Embryonic facial prominence (tissue), 1 donor: Measurements from ENCODE around the gene LRRC3.
A peak's percentile ranks its signal among the peaks of the same experiment; 100 is the strongest.
"Not testable (repeated sequence)": the region's sequence is repeated elsewhere in the genome, so short reads cannot be mapped to it uniquely, and the experiment has no call there.

ENCODE experiments used
- DNase-seq: peaks from one replicate; pipeline ENCODE4 v3.0.0-alpha.2; 2016; ENCODE audit errors: extremely low spot score

The LRRC3 gene, protein sequence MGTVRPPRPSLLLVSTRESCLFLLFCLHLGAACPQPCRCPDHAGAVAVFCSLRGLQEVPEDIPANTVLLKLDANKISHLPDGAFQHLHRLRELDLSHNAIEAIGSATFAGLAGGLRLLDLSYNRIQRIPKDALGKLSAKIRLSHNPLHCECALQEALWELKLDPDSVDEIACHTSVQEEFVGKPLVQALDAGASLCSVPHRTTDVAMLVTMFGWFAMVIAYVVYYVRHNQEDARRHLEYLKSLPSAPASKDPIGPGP

DNA sequence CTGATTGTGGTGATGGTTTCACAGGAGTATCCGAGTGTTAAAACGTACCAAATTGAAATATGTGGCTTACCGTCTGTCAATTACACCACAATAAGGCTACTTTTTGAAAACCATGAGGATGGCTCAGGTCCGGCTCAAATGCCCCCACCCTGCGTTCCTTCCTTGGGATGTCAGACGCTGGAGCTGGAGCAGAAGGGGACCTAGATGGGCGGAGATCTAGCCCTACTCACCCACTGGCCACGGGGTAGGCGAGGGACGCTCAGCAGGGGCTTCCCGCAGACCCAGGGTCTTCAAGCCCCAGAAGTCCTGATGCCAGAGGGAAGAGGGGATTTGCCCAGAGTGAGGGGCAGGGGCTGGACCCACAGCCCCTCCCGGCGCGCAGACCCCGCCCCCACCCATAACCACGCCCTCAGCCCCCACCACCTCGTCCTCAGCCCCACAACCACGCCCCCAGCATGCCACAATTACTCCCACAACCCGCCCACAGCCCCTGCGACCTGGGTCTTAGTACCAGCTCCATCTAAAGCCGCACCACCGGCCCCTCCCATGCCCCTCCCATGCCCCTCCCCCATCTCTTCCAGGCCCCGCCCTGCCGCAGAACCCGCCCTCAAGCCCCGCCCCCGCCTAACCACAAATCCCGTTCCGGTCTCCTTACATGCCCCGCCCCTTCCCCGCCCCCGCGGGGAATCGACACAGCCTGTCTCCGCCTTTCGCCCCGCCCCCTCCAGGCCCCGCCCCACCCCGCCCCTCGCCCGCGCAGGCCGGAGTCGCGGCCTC lies at the start of gene LRRC3:
LRRC3 (plus strand) TSS at position 764 of the 777 bp plus-strand sequence. CDS start 1,135 bp downstream, outside the sequence.
- peak; percentile 48 for DNase-seq

DNA sequence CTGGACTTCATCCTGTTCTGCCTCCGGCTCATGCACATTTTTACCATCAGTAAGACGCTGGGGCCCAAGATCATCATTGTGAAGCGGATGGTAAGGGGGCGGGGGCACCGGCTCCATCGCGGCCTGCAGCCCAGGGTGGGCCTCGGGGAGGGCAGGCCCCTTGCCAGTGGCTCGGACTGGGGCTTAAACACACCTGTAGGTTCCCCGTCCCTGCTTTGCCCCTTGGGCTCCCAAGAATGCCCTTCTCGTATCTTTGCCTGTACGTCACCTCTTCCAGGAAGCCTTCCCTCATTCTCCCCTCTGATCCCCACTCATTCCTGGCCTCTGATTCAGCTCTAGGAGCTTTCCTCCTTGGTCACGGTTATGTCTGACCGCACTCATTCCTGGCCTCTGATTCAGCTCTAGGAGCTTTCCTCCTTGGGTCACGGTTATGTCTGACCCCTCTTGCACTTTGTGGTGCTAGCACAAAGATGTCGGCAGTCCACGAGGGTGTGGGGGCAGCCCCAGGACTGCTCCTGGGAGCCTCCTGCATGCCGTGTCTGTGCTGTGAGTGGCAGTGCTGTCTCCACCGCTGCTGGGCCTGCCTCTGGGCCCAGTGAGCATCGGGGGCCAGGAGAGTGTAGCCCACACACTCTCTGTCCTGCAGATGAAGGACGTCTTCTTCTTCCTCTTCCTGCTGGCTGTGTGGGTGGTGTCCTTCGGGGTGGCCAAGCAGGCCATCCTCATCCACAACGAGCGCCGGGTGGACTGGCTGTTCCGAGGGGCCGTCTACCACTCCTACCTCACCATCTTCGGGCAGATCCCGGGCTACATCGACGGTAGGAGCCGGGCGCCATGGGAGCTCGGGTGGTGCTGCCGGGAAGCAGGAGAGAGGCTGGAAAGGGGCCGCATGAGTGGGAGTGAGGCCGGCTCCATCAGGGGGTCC lies 49.1 kb upstream of the LRRC3 start:
- no peak for DNase-seq

DNA sequence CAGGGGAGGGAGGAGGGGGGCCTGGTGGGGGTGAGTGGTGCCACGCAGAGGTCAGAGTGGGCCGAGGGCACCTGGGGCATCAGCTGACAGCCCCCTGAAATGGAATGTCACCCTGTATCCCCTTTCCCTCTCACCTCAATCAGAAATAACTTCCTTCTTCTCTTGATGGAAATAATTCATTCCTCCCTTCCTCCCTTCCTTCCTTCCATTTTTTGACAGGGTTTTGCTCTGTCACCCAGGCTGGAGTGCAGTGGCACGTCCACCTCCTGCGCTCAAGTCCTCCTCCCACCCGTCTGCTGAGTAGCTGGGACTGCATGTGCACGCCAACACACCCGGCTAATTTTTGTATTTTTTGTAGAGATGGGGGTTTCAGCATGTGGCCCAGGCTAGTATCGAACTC lies 48.4 kb upstream of the LRRC3 start:
- no peak for DNase-seq

DNA sequence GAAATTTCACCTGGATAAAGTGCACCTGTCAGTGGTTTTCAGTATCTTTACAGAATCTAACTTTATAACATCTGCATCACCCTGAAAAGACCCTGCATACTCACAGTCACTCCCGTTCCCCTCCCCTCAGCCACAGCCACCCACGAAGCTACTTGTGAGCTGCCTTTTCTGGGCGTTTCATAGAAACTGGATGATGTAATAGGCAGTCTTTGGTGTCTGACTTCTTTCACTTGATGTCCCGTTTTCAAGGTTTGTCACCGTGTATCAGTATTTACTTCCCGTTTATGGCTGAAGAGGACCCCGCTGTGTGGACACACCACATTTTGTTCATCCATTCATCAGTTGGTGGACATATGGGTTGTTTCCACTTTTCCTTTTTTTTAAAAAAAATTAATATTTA lies 47.8 kb upstream of the LRRC3 start:
- DNase-seq: no peak

DNA sequence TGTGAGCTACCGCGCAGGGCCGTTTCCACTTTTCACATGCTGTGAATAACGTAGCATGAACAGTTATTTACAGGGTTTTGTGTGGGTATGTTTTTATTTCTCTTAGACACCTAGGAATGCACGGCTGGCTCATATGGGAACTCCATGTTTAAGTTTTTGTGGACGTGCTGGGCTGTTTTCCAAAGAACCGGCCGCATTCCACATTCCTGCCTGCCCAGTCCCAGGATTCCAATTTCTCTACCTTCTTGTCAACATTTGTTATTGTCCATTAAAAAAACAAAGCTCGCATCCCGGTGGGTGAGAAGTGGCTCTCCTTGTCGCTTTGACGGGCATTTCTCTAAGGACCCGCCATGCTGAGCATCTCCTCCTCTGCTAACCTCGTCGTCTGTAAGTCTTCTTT lies 47.1 kb upstream of the LRRC3 start:
- DNase-seq: no peak

DNA sequence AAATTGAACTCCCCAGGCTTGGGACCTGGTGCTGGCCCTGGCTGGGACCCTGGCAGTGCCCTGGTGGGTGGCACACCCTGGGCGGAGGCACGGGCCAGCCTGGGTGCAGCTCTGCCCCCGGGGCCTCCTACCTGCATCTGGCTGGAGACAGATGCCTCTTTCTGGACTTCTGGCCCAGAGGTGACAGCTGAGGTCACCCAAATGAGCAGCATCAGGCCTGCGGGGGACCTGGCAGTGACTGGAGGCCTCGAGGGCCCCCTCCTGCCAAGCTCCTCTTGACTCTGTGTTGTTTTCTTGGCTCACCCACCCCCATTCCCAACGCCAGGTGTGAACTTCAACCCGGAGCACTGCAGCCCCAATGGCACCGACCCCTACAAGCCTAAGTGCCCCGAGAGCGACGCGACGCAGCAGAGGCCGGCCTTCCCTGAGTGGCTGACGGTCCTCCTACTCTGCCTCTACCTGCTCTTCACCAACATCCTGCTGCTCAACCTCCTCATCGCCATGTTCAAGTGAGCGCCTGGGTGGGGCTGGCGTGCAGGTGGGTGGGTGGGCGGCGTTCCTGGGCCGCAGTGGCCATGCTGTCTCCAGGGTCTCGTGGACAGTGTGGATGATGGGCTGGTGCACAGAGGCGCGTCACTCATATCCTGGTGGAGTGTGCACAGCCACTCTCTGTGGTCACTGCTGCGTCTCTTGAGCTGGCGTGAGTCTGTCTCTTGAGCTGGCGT lies 41.6 kb upstream of the LRRC3 start:
- no peak for DNase-seq

DNA sequence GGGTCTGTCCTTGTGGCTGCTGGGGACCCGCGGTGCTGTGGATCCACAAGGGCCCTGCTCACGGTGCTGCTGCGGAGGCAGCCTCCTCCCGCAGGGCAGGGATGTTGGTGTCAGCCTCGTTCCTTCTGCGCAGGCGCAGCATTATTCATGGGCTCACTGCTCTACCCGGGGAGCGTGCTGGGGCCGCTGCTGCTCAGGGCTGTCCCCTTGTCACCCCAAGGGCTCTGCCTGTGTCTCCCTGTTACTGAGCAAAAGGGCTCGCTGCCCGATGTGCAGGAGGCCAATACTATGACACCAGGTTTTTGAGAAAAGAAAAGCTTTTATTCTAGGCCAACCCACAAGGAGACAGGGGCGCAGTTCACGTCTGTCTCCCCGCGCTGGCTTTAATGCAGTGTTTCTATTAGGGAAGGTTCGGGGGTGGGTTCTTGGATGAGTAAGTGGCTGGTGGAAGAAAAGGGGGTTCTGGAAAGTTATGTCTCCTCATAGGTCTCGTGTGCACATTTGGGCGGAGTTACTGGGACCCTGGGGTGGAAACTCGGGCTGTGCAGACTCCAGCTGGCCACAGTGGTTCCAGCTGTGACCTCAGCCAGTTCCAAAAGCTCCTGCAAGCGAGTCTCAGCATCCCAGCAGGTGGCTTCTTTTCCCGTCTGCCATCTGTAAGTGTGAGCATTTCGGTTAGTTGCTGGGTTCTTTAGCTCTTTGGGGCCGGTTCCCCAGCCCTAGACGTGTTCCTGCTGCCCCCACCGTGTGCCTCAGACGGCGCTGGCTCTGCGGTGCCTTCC lies 40.8 kb upstream of the LRRC3 start:
- DNase-seq: no peak

DNA sequence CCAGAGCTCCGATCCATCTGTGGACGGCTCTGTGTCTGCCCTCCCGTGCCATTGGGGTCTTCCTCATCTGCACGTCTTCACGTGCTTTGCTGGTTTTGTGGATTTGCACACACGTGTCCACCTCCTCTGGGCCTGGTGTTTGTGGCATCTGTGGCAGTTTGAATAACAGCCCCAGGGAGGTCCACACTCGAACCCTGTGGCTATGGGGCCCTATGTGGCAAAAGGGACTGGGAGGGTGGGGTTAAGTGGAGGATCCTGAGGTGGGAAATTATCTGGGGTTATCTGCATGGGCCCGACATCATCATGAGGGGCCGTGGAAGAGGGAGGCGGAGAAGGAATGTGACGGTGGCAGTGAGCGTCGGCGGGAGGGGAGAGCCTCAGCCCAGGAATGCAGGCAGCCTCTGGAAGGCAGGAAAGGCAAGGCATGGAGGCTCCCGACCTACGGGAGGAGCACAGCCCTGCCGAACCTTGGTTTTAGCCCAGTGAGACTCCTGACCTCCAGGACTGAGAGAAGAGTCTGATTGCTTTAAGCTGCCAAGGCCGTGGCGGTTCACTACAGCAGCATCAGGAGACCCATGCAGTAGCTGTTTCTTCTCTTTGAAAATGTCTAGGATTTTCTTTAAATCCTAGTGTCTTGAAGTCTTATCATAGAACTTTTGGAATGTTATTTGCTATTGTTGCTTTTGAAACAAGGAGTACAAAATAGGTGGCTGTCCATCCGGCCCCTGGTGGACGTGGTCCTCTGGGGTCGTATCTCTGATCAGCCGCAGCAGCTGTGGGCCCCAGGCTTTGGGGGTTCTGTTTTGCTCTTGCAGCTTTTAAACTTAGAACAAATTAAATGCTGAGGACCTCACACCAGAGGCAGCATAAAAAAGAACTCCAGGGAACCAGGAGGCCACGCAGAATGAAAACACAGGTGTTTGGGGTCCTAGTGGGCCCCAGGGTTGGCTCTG lies 40.0 kb upstream of the LRRC3 start:
- DNase-seq: no peak

DNA sequence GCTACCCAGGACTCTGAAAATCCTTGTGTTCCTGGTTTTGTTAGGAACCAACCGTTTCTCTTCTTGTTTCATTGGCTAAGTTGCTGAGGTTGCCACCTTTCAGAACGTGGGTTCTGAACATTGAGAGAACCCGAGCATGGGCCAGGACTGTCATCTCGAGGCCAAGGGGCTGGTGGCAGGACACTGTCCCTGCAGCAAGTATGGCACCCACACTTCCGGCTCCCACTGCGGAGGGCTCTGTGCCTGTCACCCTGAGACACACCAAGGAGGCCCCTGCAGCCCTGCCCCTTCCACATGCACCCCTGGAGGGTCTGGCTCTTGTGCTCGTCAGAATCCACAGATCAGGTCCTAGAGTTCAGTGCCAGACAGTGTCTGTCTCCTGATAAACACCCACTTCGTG lies 39.1 kb upstream of the LRRC3 start:
- DNase-seq: no peak

DNA sequence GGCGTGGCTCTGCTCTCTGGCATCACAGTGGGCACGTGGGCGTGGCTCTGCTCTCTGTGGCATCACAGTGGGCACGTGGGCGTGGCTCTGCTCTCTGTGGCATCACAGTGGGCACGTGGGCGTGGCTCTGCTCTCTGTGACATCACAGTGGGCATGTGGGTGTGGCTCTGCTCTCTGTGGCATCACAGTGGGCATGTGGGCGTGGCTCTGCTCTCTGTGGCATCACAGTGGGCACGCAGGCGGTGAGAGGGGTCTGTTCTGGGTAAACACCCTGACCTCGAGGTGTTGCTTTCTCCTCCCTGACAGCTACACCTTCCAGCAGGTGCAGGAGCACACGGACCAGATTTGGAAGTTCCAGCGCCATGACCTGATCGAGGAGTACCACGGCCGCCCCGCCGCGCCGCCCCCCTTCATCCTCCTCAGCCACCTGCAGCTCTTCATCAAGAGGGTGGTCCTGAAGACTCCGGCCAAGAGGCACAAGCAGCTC lies 37.6 kb upstream of the LRRC3 start:
- DNase-seq: not testable (repeated sequence)

DNA sequence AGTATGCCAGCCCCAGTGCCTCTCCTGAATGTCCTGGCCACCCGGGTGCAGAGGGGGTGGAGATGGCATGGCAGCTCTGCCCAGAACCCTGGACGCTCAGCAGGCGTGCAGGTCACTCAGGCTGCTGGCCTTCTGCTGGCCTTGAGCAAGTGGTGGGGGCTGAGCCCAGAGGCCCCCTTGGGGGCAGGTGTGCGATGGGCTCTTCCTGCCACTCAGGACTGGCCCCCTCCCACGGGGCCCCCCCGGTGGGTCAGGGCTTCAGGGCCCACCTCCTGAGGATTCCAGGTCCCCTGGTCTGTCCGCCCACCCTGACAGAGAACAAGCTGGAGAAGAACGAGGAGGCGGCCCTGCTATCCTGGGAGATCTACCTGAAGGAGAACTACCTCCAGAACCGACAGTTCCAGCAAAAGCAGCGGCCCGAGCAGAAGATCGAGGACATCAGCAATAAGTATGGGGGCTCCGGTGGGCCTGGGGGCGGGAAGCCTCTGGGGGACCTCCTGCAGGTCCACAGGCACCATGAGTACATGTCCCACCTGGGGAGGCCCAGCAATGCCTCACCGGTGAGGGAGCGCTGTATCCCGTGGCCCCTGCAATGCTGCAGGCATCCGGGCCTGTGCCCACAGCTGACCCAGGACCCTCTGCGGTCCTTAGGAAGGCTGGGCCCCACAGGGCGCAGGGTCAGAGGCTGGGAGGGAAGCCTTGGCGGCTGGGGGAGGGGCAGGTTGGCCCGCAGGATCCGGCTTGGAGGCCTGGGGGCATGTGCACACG lies 37.0 kb upstream of the LRRC3 start:
- no peak for DNase-seq

DNA sequence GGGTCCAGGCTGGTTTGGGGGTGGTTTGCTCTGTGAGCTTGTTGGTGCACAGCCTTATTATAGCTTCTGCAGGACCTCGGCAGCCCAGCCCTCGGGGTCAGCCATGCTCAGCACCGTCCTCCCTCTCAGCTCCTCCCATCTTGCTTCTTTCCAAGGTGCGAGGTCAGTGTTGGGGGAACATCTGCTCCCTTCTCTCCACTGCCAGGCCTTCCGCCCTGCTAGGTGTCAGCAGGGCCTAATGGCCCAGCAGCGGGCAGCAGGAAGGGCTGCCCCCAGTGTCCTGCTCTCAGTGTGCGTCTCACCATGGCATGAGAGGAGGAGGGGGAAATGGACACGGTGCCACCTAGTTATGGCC lies 36.5 kb upstream of the LRRC3 start:
- no peak for DNase-seq

DNA sequence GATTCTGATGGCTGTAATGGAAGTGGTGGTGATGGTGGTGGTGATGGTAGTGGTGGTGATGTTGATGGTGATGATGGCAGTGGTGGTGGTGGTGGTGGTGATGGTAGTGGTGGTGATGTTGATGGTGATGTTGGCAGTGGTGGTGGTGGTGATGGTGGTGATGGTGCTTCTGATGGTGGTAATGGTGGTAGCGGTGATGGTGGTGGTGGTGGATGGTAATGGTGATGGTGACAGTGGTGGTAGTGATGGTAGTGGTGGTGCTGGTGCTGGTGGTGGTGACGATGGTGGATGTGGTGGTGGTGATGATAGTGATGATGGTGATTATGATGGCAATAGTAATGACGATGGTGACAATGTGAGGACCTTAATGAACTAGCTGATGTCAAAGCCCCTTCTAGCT lies 35.6 kb upstream of the LRRC3 start:
- DNase-seq: no peak

DNA sequence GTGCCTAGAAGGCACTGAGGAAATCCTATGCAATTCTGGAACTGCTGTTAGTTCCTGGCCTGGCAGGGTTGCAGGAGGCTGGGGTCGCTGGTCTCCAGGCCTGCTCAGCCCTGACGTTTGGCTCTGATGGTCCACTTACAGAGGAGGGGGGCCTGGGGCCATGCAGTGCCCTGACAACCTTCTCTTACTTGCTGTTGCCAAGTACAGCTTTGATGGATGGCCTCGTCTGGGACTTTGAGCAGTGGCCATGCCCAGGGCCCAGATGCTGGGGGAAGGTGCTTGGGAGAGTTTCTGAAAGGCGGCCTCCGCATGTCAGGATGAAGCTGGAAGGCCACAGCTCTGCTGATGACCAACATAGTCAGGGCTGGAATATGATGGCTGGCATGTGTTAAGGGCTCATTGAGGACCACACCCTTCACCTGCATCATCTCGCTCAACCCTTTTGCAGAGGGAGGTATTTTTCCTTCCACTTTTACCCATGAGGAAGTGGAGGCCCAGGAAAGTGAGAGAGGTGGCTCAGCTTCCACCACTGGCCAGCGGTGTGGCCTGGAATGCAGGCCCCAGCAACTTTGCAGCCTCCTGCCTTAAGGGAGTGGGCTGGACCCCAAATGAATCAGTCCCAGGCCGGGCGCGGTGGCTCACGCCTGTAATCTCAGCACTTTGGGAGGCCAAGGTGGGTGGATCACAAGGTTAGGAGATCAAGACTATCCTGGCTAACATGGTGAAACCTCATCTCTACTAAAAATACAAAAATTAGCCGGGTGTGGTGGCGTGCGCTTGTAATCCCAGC lies 34.7 kb upstream of the LRRC3 start:
- no peak for DNase-seq

DNA sequence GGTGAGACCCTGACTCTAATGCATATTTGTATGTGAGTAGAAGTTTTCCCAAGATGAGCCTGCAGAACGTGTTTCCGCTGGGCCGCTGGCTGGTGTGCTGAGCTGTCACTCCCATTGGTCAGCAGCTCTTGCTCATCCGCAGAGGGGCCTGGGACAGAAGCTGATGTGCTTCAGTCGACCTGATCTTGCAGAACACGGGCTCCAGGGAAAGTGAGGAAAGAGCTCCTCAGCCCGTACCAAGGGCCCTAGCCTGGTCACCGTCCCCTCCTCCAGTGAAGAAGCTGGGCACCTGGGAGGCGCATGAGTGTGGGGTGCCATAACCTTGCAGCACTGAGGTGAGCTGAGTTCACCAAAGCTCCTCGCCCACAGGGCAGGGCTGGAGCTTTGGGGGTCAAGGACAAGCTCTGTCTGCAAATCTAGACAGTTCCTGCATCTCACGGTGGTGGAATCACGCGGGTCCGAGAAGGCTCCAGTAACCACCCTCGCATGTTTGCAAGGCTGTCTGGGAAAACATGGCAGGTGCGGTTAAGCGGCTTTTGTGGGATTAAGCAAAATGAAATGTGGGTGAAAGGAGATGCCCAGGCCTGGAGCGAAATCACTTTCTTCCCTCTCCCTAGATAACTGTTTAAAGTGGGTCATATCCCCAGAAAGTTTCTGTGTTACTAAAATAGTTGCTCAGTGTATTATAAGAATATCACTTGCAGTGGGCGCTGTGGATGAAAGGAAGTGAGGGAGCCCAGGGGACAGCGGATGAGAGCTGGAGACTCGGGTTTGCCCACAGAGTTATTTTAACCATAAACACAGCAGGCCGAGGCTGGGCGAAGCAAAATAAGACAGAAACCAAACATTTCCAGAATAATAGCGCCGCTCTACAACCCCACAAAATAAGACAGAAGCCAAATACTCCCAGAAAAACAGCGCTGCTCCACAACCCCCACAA lies 33.1 kb upstream of the LRRC3 start:
- no peak for DNase-seq

DNA sequence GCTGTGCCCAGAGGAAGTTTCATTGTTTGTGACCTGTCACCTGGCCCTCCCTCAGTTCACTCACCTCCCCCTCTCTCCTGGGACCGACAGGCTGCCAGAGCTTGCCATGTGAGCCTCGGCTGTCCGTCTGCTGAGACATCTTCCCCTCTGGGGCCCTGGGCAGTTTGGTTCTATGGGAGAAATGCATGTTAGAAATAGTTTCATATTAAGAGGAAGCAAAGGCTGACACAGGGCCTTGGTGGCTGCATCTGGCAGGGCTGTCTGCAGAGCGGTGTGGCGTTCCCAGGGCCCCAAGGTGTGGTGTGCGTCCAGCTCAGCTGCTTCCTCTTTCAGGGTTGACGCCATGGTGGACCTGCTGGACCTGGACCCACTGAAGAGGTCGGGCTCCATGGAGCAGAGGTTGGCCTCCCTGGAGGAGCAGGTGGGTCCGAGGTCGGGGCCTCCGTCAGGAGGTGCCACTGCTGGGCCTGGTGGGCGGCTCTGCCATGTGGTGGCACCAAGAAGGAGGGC lies 31.9 kb upstream of the LRRC3 start:
- no peak for DNase-seq
